ENCODE measurements around the gene IL20RB. TPM values are rescaled to one million over a fixed set of nuclear protein-coding genes. Genes with fewer than 3 reads are reported as not detected.
"Not testable (repeated sequence)": the region's sequence is repeated elsewhere in the genome, so short reads cannot be mapped to it uniquely, and the experiment has no call there.

IL20RB gene
- total RNA-seq, 2 experiments from 2014 or later, result 1.5 to 2.2 TPM

DNA sequence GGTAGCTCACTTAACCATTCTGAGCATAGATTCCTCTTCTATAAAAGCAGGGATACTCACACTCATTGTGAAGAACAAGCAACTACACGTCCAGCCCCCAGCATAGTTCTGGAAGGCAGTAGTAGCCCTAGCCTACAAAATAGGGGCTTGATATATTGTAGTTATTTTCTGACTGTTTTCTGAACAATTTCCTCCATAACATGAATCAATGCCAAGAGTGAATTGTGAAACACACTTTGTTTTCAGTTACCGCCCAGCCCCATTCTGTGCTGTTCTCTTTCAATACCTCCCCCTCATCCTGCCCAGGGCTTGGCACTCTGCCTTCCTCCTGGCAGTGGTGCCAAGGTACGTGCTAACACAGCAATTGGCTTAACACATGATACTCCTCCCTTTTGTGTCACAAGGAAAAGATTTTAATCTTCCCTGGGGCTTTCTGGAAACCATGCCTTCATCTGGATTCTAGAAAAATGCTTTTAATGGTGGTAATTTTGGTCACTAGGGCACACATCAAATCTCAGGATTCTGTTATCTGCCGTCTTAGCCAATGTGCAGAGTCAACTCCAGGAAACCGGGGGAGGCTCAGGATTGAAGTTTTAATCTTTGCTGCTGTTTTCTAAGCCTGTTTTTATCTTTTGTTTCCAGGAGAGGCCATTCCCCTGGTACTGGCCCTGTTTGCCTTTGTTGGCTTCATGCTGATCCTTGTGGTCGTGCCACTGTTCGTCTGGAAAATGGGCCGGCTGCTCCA is 37.2 kb downstream of the IL20RB start:
- H3K9me3 Mint-ChIP-seq, result no peaks in the 10 kb centered on the region
- ATAC-seq (ENCODE audit: poor library complexity) (no peak), DNase-seq (peak in 1 of 14 experiments; percentile 10)
- Histone ChIP-seq H3K36me3 (ENCODE audit: insufficient read depth, low read length) (no peaks in the 10 kb centered on the region), H3K27ac (ENCODE audit: low read depth in 1 of 2, low read length in 2 of 2) (no peak overlapping the region), H3K4me3 (ENCODE audit: low read length) (no peak overlapping the region), H3K27me3 (ENCODE audit: control insufficient read depth in 1 of 2, insufficient read depth in 2 of 2, low read length in 2 of 2) (no peaks in the 10 kb centered on the region), H3K4me1 (ENCODE audit: insufficient read depth, low read length) (no peaks in the 10 kb centered on the region), H3K9me3 (ENCODE audit: control insufficient read depth in 1 of 2, insufficient read depth in 1 of 2, low read length in 2 of 2) (no peaks in the 10 kb centered on the region)
- CTCF ChIA-PET, result no interaction called here
- H3K27me3 Mint-ChIP-seq, result no peaks in the 10 kb centered on the region
- H3K4me1 Mint-ChIP-seq (ENCODE audit: low read depth), result peaks cover 10% of the 10 kb centered on the region
- no peak overlapping the region for H3K4me3 Mint-ChIP-seq
- intact Hi-C loops (cut with DNase I, micrococcal nuclease), result no loop called here
- POLR2A ChIA-PET, result no interaction called here
- H3K36me3 Mint-ChIP-seq (ENCODE audit: low read depth), result no peaks in the 10 kb centered on the region
- TF ChIP-seq, protein P1, sequence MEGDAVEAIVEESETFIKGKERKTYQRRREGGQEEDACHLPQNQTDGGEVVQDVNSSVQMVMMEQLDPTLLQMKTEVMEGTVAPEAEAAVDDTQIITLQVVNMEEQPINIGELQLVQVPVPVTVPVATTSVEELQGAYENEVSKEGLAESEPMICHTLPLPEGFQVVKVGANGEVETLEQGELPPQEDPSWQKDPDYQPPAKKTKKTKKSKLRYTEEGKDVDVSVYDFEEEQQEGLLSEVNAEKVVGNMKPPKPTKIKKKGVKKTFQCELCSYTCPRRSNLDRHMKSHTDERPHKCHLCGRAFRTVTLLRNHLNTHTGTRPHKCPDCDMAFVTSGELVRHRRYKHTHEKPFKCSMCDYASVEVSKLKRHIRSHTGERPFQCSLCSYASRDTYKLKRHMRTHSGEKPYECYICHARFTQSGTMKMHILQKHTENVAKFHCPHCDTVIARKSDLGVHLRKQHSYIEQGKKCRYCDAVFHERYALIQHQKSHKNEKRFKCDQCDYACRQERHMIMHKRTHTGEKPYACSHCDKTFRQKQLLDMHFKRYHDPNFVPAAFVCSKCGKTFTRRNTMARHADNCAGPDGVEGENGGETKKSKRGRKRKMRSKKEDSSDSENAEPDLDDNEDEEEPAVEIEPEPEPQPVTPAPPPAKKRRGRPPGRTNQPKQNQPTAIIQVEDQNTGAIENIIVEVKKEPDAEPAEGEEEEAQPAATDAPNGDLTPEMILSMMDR (IDR thresholded peaks at IDR 0.05), result no peak
- H3K27ac Mint-ChIP-seq, result no peak overlapping the region

DNA sequence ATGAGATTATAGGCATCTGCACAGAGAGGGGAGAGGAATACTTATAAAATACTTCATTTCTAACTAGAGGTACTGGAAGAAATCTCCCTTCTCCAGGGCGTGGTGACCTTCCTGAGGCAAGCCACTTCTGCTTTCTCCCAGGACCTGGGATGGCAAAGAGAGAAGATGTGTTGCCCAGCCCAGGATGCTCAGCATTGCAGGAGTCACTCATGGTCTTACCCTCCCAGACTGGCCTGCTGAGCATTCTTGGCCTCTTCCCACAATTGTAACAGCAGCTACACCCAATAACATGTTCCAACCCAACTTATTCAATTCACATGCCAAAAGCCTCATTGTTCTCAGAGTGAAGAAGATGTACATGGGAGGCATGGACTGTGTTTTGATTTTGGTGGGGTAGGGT is 37.9 kb downstream of the IL20RB start:
- TF ChIP-seq, protein P1 (IDR thresholded peaks at IDR 0.05), result no peak
- CTCF ChIA-PET, result no interaction called here
- no peak overlapping the region for H3K27ac Mint-ChIP-seq
- intact Hi-C loops (cut with DNase I, micrococcal nuclease), result no loop called here
- peaks cover 10% of the 10 kb centered on the region for H3K4me1 Mint-ChIP-seq (ENCODE audit: low read depth)
- Histone ChIP-seq H3K4me3 (ENCODE audit: low read length) (no peak overlapping the region), H3K27me3 (ENCODE audit: control insufficient read depth in 1 of 2, insufficient read depth in 2 of 2, low read length in 2 of 2) (no peaks in the 10 kb centered on the region), H3K4me1 (ENCODE audit: insufficient read depth, low read length) (no peaks in the 10 kb centered on the region), H3K27ac (ENCODE audit: low read depth in 1 of 2, low read length in 2 of 2) (no peak overlapping the region), H3K9me3 (ENCODE audit: control insufficient read depth in 1 of 2, insufficient read depth in 1 of 2, low read length in 2 of 2) (no peaks in the 10 kb centered on the region), H3K36me3 (ENCODE audit: insufficient read depth, low read length) (no peaks in the 10 kb centered on the region)
- POLR2A ChIA-PET, result interaction anchor here (1.6 kb wide), 1 partner anchor 243 kb away, joined by 6 read pairs; the partner anchor contains the start of gene STAG1
- H3K9me3 Mint-ChIP-seq, result no peaks in the 10 kb centered on the region
- DNase-seq (no peak), ATAC-seq (ENCODE audit: poor library complexity) (no peak)
- H3K27me3 Mint-ChIP-seq, result no peaks in the 10 kb centered on the region
- no peaks in the 10 kb centered on the region for H3K36me3 Mint-ChIP-seq (ENCODE audit: low read depth)
- H3K4me3 Mint-ChIP-seq, result no peak overlapping the region

DNA sequence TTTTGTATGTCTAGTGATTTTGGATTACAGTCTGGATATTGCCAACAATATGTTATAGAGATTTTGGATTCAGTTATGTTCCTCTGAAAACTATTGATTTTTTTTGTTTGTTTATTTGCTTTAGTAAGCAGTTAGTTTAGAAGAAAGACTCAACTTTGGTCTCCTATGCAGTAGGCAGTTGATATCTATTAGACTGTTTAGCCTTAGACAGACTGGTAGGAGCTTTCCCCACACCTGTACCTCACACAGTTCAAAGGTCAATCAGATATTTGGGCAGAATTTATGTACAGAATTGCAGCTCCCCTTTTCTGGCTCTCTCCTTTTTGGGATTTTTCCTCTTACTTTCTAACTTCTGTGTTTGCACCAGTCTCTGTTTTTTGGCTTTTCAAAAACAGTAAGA is 42.3 kb downstream of the IL20RB start:
- Histone ChIP-seq H3K36me3 (ENCODE audit: insufficient read depth, low read length) (no peaks in the 10 kb centered on the region), H3K27me3 (ENCODE audit: control insufficient read depth in 1 of 2, insufficient read depth in 2 of 2, low read length in 2 of 2) (no peaks in the 10 kb centered on the region), H3K27ac (ENCODE audit: low read depth in 1 of 2, low read length in 2 of 2) (no peak overlapping the region), H3K9me3 (ENCODE audit: control insufficient read depth in 1 of 2, insufficient read depth in 1 of 2, low read length in 2 of 2) (no peaks in the 10 kb centered on the region), H3K4me3 (ENCODE audit: low read length) (no peak overlapping the region), H3K4me1 (ENCODE audit: insufficient read depth, low read length) (no peaks in the 10 kb centered on the region)
- Mint-ChIP-seq H3K4me3 (no peak overlapping the region), H3K36me3 (ENCODE audit: low read depth) (no peaks in the 10 kb centered on the region), H3K27ac (no peak overlapping the region), H3K4me1 (ENCODE audit: low read depth) (peaks cover 4% of the 10 kb centered on the region), H3K27me3 (no peaks in the 10 kb centered on the region), H3K9me3 (no peaks in the 10 kb centered on the region)
- TF ChIP-seq, protein P1 (IDR thresholded peaks at IDR 0.05), result no peak
- intact Hi-C loops (cut with DNase I, micrococcal nuclease), result no loop called here
- DNase-seq (no peak), ATAC-seq (ENCODE audit: poor library complexity) (no peak)
- CTCF ChIA-PET, result no interaction called here
- POLR2A ChIA-PET, result no interaction called here

DNA sequence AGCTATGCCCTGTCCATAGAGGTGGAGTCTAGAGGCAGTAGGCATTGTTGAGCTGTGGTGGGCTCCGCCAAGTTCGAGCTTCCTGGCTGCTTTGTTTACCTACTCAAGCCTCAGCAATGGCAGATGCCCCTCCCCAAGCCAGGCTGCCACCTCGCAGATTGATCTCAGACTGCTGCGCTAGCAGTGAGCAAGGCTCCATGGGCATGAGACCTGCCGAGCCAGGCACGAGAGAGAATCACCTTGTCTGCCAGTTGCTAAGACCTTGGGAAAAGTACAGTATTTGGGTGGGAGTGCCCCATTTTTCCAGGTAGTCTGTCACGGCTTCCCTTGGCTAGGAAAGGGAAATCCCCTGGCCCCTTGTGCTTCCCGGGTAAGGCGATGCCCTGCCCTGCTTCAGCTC is 49.6 kb downstream of the IL20RB start:
- ATAC-seq (ENCODE audit: poor library complexity); H3K4me1 ChIP-seq (ENCODE audit: insufficient read depth, low read length); POLR2A ChIA-PET; H3K36me3 ChIP-seq (ENCODE audit: insufficient read depth, low read length); H3K27ac Mint-ChIP-seq; H3K9me3 ChIP-seq (ENCODE audit: control insufficient read depth in 1 of 2, insufficient read depth in 1 of 2, low read length in 2 of 2); H3K4me3 Mint-ChIP-seq; H3K36me3 Mint-ChIP-seq (ENCODE audit: low read depth); H3K27ac ChIP-seq (ENCODE audit: low read depth in 1 of 2, low read length in 2 of 2); H3K4me1 Mint-ChIP-seq (ENCODE audit: low read depth); H3K27me3 ChIP-seq (ENCODE audit: control insufficient read depth in 1 of 2, insufficient read depth in 2 of 2, low read length in 2 of 2); DNase-seq; H3K9me3 Mint-ChIP-seq; H3K27me3 Mint-ChIP-seq; H3K4me3 ChIP-seq (ENCODE audit: low read length); intact Hi-C loops (cut with DNase I, micrococcal nuclease): not testable (repeated sequence)
- CTCF ChIA-PET, result interaction anchor here (0.6 kb wide), 1 partner anchor 624 kb away, joined by 3 read pairs; no protein-coding TSS in a partner anchor

Data from CD4-positive, alpha-beta T cell (primary cell).